Measurements from ENCODE around the gene TMEM221. TPM values are rescaled to one million over a fixed set of nuclear protein-coding genes. Genes with fewer than 3 reads are reported as not detected.

Gene TMEM221
- total and polyA plus RNA-seq, 9 of the 15 experiments (the other 6 are each of a cell fraction or from before 2014, with no cell fraction given) = 0.06 to 0.35 TPM; not detected in 7

DNA sequence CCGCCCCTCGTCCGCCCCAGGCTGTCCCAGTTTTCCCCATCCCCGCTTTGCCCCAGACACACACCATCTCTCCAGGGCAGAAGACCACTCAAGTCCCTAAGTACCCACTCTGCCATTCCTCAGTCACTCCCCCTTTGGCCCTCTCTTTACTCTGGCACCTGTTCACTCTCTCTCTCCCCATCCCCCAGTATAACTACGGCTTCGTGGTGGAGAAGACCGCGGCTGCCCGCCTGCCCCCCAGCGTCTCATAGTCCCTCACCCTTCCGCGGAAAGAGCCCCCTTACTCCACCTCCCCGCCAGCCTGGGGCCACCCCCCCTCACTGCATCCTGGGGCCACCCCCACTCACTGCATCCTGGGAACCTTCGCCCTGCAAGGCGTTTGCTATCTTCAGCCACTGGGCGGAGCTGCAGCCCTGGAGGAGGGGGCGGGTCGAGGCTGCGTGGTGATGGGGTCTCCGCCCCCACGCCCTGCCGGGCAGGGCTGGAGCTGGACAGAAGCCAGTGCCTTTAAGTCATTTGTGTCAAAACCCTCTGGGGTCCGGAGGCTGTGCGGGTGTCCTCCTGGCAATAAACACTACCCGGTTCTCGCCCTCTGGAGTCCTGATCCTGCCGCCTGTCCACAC is 23.6 kb downstream of the TMEM221 start (continued):
- TF ChIP-seq, protein P1, sequence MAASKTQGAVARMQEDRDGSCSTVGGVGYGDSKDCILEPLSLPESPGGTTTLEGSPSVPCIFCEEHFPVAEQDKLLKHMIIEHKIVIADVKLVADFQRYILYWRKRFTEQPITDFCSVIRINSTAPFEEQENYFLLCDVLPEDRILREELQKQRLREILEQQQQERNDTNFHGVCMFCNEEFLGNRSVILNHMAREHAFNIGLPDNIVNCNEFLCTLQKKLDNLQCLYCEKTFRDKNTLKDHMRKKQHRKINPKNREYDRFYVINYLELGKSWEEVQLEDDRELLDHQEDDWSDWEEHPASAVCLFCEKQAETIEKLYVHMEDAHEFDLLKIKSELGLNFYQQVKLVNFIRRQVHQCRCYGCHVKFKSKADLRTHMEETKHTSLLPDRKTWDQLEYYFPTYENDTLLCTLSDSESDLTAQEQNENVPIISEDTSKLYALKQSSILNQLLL (CRISPR knock-in tag; IDR thresholded peaks at IDR 0.05; ENCODE audit: borderline replicate concordance) = no peak
- TF ChIP-seq DPF2 (IDR thresholded peaks at IDR 0.05) (no peak), ZNF778 (CRISPR knock-in tag; IDR thresholded peaks at IDR 0.05) (no peak), REST (IDR thresholded peaks at IDR 0.05; ENCODE audit: borderline replicate concordance) (peak; percentile 71), REST (CRISPR knock-in tag; IDR thresholded peaks at IDR 0.05; ENCODE audit: low read depth) (no peak), NFRKB (IDR thresholded peaks at IDR 0.05; ENCODE audit: low read depth) (no peak), ZFP1 (CRISPR knock-in tag; IDR thresholded peaks at IDR 0.05) (no peak), ZNF583 (CRISPR knock-in tag; IDR thresholded peaks at IDR 0.05) (no peak), ZNF77 (CRISPR knock-in tag; IDR thresholded peaks at IDR 0.05) (no peak), TFAP4 (CRISPR knock-in tag; IDR thresholded peaks at IDR 0.05; ENCODE audit: borderline replicate concordance) (peak; percentile 70; the same call in 1 of the 2 replicates), WHSC1 (IDR thresholded peaks at IDR 0.05; ENCODE audit: low read length) (no peak), CSDE1 (IDR thresholded peaks at IDR 0.05) (no peak)
- TF ChIP-seq, protein P2, sequence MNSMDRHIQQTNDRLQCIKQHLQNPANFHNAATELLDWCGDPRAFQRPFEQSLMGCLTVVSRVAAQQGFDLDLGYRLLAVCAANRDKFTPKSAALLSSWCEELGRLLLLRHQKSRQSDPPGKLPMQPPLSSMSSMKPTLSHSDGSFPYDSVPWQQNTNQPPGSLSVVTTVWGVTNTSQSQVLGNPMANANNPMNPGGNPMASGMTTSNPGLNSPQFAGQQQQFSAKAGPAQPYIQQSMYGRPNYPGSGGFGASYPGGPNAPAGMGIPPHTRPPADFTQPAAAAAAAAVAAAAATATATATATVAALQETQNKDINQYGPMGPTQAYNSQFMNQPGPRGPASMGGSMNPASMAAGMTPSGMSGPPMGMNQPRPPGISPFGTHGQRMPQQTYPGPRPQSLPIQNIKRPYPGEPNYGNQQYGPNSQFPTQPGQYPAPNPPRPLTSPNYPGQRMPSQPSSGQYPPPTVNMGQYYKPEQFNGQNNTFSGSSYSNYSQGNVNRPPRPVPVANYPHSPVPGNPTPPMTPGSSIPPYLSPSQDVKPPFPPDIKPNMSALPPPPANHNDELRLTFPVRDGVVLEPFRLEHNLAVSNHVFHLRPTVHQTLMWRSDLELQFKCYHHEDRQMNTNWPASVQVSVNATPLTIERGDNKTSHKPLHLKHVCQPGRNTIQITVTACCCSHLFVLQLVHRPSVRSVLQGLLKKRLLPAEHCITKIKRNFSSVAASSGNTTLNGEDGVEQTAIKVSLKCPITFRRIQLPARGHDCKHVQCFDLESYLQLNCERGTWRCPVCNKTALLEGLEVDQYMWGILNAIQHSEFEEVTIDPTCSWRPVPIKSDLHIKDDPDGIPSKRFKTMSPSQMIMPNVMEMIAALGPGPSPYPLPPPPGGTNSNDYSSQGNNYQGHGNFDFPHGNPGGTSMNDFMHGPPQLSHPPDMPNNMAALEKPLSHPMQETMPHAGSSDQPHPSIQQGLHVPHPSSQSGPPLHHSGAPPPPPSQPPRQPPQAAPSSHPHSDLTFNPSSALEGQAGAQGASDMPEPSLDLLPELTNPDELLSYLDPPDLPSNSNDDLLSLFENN (IDR thresholded peaks at IDR 0.05; ENCODE audit: low read depth in 2 of 2, low read length in 2 of 2) = no peak

All from K562 (cell line).